ENCODE data around the gene SLC52A3. TPM values are rescaled to one million over a fixed set of nuclear protein-coding genes. Genes with fewer than 3 reads are reported as not detected.
"Not testable (repeated sequence)": the region's sequence is repeated elsewhere in the genome, so short reads cannot be mapped to it uniquely, and the experiment has no call there.

The SLC52A3 gene
- total RNA-seq, 1 experiment from 2014 or later: 7.7 TPM

DNA sequence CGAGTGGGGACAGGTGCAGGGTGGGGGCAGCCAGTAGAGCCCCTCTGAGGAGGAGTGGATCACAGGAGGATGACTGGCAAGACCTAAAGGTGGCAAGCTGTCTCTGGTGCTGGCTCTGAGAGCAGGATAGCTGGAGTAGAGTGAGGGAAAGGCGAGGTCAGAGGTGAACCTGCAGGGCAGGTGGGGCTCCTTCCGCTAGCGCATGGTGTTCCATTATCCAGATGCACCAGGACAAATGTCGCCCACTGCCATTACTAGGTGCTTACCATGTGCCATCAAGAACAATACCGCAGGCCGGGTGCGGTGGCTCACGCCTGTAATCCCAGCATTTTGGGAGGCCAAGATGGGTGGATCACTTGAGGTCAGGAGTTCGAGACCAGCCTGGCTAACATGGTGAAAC, 46.9 kb upstream of the SLC52A3 start (continued):
- no peak for TF ChIP-seq ZMAT4 (CRISPR knock-in tag; IDR thresholded peaks at IDR 0.05)
- no peak for TF ChIP-seq SOX15 (CRISPR knock-in tag; IDR thresholded peaks at IDR 0.05)
- TF ChIP-seq CDX4 (CRISPR knock-in tag; IDR thresholded peaks at IDR 0.05; ENCODE audit: borderline replicate concordance): no peak
- no peak for TF ChIP-seq NR1H2 (CRISPR knock-in tag; IDR thresholded peaks at IDR 0.05)
- no peak for TF ChIP-seq NR2C2 (CRISPR knock-in tag; IDR thresholded peaks at IDR 0.05)
- no peak for TF ChIP-seq RORB (CRISPR knock-in tag; IDR thresholded peaks at IDR 0.05)
- TF ChIP-seq, protein P1, sequence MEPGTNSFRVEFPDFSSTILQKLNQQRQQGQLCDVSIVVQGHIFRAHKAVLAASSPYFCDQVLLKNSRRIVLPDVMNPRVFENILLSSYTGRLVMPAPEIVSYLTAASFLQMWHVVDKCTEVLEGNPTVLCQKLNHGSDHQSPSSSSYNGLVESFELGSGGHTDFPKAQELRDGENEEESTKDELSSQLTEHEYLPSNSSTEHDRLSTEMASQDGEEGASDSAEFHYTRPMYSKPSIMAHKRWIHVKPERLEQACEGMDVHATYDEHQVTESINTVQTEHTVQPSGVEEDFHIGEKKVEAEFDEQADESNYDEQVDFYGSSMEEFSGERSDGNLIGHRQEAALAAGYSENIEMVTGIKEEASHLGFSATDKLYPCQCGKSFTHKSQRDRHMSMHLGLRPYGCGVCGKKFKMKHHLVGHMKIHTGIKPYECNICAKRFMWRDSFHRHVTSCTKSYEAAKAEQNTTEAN (CRISPR knock-in tag; IDR thresholded peaks at IDR 0.05): no peak
- TF ChIP-seq ESRRA (CRISPR knock-in tag; IDR thresholded peaks at IDR 0.05; ENCODE audit: borderline replicate concordance): no peak

DNA sequence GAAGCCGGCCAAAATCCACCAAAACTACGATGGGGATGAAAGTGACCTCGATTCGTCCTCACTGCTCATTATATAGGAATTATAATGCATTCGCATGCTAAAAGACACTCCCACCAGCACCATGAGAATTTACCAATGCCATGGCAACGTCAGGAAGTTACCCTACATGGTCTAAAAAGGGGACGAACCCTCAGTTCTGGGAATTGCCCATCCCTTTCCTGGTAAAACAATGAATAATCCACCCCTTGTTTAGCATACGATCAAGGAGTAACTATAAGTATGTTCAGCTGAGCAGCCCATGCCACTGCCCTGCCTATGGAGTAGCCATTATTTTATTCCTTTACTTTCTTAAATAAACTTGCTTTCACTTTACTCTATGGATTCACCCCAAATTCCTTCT, 45.1 kb upstream of the SLC52A3 start:
- DNase-seq (ENCODE audit: low spot score): no peak
- ATAC-seq: no peak
- Mint-ChIP-seq H3K4me1 (peaks cover 4% of the 10 kb centered on the region; the same call in 1 of the 2 replicates), H3K9me3 (peaks cover 24% of the 10 kb centered on the region), H3K4me3 (no peak overlapping the region), H3K36me3 (peaks cover 16% of the 10 kb centered on the region), H3K27ac (no peak overlapping the region), H3K27me3 (ENCODE audit: low read depth) (peaks cover 4% of the 10 kb centered on the region)
- ChIA-PET POLR2A (no interaction called here), CTCF (interaction anchor here (3.4 kb wide), 1 partner anchor 301 kb away, joined by 10 read pairs; no protein-coding TSS in a partner anchor)
- TF ChIP-seq KAT7 (CRISPR knock-in tag; IDR thresholded peaks at IDR 0.05; ENCODE audit: borderline replicate concordance) (no peak), NR3C1 (CRISPR knock-in tag; conservative IDR thresholded peaks at IDR 0.05; ENCODE audit: low read depth) (no peak), PRDM15 (CRISPR knock-in tag; IDR thresholded peaks at IDR 0.05) (no peak), TEAD1 (CRISPR knock-in tag; IDR thresholded peaks at IDR 0.05) (no peak), MYBL2 (CRISPR knock-in tag; IDR thresholded peaks at IDR 0.05) (no peak), GRHL2 (CRISPR knock-in tag; IDR thresholded peaks at IDR 0.05; ENCODE audit: insufficient replicate concordance, severe bottlenecking) (no peak), STAT6 (CRISPR knock-in tag; conservative IDR thresholded peaks at IDR 0.05; ENCODE audit: low read depth) (no peak), ATF6 (CRISPR knock-in tag; IDR thresholded peaks at IDR 0.05) (no peak), IRF2 (CRISPR knock-in tag; IDR thresholded peaks at IDR 0.05; ENCODE audit: borderline replicate concordance, low read depth) (no peak), RORB (CRISPR knock-in tag; IDR thresholded peaks at IDR 0.05) (no peak), JAZF1 (CRISPR knock-in tag; IDR thresholded peaks at IDR 0.05) (no peak)
- TF ChIP-seq, protein P2, sequence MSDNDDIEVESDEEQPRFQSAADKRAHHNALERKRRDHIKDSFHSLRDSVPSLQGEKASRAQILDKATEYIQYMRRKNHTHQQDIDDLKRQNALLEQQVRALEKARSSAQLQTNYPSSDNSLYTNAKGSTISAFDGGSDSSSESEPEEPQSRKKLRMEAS (CRISPR knock-in tag; IDR thresholded peaks at IDR 0.05): no peak

- H3K27ac Mint-ChIP-seq; ATAC-seq; H3K4me1 Mint-ChIP-seq; POLR2A ChIA-PET; H3K27me3 Mint-ChIP-seq (ENCODE audit: low read depth); CTCF ChIA-PET; H3K4me3 Mint-ChIP-seq; DNase-seq (ENCODE audit: low spot score): not testable (repeated sequence)
- peaks cover 29% of the 10 kb centered on the region for H3K9me3 Mint-ChIP-seq
- peaks cover 18% of the 10 kb centered on the region for H3K36me3 Mint-ChIP-seq
Observed at GRCh38 chr20:812435-812814, 44.1 kb upstream of the SLC52A3 start.

DNA sequence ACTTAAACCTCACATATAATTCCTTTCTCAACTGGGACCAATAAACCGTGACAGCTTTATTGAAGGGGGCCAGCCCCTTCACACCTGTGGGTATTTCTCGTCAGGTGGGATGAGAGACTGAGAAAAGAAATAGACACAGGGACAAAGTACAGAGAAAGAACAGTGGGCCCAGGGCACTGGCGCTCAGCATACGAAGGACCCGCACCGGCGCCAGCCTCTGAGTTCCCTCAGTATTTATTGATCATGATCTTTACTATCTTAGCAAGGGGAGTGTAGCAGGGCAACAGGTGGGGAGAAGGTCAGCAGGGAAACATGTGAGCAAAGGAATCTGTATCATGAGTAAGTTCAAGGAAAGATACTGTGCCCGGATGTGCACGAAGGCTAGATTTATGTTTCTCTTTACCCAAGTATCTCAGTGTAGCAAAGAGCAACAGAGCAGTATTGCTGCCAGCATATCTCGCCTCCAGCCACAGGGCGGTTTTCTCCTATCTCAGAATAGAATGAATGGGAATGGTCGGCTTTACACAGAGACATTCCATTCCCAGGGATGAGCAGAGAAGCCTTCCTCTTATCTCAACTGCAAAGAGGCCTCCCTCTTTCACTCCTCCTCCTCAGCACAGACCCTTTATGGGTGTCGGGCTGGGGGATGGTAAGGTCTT, 43.6 kb upstream of the SLC52A3 start:
- ATAC-seq; DNase-seq (ENCODE audit: low spot score); H3K4me1 Mint-ChIP-seq; H3K27me3 Mint-ChIP-seq (ENCODE audit: low read depth); H3K27ac Mint-ChIP-seq; POLR2A ChIA-PET; CTCF ChIA-PET; H3K4me3 Mint-ChIP-seq: not testable (repeated sequence)
- Mint-ChIP-seq H3K36me3 (peaks cover 18% of the 10 kb centered on the region), H3K9me3 (peaks cover 29% of the 10 kb centered on the region)

All from WTC11 (cell line).